CMK (cell line): ENCODE results near the gene GPR15.

ENCODE experiments used
- DNase-seq: peaks from one replicate; pipeline ENCODE4 v3.0.0-alpha.2; 2010; ENCODE audit warnings: low read depth

GPR15 gene

DNA sequence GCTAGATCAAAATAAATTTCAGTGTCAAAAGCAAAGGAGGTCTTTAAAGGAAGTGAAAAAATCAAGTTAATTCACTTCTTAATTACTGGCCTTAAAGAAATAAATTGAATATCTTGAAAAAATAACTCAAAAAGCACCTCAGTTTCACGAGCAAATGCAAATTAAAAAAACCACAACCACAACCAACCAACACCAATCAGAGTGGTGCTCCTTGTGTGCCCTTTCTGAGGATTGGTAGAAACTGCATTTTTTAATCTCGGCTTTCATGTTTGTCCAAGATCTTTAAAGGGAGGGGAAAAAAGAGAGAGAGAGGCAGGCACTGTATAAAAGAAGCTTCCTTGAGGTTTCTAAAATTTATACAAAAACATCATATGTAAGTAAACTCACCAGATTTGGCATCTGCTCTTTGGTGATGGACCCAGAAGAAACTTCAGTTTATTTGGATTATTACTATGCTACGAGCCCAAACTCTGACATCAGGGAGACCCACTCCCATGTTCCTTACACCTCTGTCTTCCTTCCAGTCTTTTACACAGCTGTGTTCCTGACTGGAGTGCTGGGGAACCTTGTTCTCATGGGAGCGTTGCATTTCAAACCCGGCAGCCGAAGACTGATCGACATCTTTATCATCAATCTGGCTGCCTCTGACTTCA is at the start of gene GPR15:
Gene GPR15, plus strand, starts transcription at position 357 of the 653 bp plus-strand sequence. Its CDS starts 56 bp downstream, at position 413.
- DNase-seq, result no peak

DNA sequence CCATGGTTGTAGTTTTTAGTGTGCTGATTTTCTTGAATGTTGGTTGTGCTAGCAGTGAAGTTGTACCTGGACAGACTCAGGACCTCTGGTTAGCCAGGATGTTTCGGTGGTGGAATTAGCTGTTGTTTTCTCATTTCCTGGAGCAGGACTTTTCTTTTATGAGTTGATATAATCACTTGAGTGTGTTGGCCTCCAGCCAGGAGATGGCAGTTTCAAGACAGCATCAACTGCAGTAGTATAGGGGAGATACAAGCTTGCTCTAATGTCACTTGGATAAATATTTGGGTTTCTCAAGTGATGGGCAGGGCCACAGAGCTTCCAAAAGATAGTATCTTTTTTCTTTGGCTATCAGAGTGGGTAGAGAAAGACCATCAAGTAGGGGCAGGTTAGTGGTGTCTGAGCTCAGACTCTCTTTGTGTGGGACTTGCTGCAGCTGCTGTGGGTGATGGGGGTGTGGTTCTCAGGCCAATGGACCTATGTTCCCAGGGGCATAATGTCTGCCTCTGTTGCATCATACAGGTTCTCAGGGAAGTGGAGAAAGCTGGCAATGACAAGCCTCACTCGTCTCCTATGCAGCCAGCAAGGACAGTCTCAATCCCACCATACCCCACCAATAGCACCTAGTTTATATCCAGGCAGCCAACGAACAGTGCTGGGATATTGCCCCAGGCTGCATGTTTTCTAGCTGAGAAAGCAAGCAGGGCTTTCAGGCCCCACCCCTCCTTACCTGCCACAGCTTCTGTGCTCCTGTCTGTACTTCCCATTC is 48.9 kb upstream of the GPR15 start:
- no peak for DNase-seq

DNA sequence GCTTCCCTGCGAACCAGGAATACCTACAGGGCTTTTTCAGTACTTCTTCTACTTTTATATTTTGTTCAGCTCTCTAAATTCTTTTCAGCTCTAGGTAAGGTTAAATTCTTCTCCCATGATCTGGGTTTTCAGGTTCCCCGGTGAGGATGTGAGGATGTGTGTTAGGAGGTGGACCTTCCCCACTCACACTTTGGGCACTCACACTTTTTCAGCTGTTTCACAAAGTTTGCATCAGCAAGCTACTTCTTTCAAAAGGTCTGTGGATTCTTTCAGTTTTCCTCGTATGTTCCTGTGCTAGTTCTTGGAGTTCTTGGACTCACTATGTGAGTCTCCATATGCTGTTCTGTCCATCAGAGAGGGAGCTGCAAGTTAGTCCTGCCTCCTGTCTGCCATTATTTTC is 48.2 kb upstream of the GPR15 start:
- no peak for DNase-seq

GRCh38 chr3:98497381-98497780 is 34.4 kb upstream of the GPR15 start, which contains the start of gene OR5K2:
Gene OR5K2 (plus strand): TSS chr3:98497681. CDS start chr3:98497681, 0 bp downstream.
- DNase-seq, result no peak

DNA sequence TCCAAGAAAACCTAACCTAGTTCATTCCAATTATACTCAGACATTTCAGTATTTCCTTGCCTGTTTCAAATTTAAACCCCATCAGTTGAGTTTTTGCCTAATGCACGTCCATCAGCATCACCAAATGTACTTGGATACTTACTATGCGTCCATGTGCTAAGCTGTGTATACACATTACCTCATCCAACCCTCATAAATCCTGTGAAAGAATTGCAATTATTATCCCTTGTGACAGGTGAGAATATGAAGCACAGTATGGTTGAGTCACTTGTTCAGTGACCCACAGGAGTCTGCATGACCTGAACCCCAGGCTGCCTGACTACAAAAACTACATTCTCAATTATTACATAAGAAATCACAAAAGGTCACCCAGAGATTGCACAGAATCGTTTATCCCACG is 31.8 kb upstream of the GPR15 start:
- DNase-seq, result no peak

GRCh38 chr3:98501270-98501669 is 30.5 kb upstream of the GPR15 start:
- DNase-seq, result no peak

GRCh38 chr3:98501863-98502576 is 29.8 kb upstream of the GPR15 start:
- no peak for DNase-seq

GRCh38 chr3:98504539-98504938 is 27.2 kb upstream of the GPR15 start:
- DNase-seq, result no peak

- DNase-seq, result no peak
Observed at GRCh38 chr3:98508582-98508981, 23.2 kb upstream of the GPR15 start.

DNA sequence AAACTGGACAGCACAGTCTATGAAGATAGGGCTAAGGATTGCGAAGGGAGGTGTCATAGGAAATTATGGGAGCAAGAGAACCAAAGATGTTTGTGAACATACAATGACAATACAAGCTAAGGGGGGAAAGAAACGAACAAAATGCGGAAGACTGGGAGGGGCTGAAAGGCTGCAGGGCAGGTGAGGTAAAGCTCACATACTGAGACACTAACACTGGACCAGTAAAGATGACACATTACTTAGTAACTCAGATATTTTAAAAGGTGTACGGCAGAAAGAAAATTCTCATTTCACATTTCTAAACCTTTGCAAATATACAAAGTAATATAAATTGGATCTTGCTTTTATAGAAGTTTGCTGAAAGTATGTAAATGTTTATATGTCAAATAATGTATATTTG is 19.2 kb upstream of the GPR15 start:
- DNase-seq, result no peak

- no peak for DNase-seq
Observed at GRCh38 chr3:98513091-98513511, 18.7 kb upstream of the GPR15 start.

DNA sequence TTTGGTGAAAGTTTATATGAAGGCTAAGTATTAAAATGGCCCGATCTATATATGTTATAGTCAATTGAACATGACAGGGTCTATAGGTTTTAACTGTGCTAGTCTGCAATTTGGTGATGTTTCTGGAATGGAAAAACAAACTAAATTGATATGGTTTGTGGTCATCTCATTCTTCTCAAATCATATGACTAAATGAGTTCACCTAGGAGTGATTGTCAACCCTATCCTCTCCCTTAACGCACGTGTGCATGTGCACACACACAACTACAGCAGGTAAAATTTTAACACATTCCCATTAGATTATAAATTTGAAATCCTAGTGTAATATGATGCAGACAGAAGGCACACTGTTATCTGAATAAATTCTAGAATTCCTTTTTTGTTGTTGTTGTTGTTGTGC is 18.0 kb upstream of the GPR15 start:
- no peak for DNase-seq

DNA sequence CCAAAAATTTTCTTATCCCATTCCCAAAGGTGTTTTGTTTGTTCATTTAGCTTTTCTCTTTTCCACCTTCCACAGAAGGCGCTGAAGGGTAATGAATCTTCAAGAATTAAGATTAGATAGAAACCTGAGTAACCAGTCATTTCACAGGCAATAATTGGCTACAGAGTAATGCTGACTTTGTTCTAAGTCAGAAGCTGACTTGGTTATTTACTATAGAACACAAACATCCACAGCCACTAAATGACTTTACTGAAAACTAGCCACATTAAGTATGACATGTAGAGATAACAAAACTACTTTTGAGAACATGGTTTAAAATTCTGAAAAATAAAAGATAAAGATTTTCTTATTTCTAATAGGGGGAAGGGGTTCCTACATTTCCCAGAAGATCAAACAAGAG is 16.8 kb upstream of the GPR15 start:
- no peak for DNase-seq

- DNase-seq, result no peak
Observed at GRCh38 chr3:98518816-98519215, 13.0 kb upstream of the GPR15 start.

DNA sequence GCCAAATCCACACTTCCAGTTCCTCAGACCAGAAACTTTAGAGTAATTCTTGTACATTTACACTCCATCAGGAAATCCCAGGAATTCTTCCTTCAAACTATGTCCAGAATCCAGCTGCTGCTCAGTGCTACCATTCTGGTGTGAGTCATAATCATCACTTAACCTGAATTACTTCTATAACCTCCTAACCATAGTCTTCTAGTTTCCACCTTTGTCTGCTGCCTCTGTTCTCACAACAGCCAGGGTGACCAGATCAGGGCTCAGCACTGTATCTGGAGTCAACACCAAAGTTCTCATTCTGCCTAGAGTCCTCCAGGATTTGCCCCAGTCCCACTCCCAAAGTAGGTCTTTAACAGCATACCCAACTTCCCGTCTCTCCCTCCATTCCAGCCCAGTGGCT is 12.4 kb upstream of the GPR15 start:
- no peak for DNase-seq

DNA sequence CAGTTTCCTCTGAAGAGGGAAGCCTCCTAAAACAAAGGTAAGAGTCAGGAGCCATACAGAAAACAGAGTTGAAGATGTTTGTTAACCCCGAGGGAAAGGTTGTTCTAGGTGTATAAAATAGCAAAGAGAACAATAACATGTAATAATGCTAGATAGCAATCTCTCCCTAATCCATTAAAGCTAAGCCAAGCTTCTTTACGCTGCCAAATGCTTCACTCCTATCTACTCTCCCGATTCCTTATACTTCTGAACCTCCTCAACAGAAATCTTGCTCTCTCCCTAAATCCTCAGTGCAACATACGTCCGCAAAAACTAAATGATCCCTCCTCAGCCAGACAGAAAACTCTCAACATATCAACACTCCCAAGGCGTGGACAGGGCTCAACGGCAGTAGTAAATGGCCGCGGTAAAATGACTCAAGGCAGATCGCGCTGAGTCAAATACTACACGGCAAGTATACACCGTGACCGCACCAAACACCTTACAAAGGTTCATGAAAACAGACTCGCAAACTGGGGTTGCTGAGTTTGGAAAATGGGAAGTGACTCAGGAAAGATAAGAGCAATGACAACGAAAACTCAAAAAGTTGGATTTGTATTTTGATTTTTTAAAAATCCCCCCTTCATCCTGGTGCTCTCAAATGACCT is 9.8 kb upstream of the GPR15 start:
- DNase-seq, result no peak

GRCh38 chr3:98522544-98523281 is 9.1 kb upstream of the GPR15 start, which contains the start of gene CLDND1:
Gene CLDND1 (minus strand): TSS chr3:98522902. CDS start chr3:98521424, 1,478 bp downstream.
- DNase-seq, result peak; percentile 77

DNA sequence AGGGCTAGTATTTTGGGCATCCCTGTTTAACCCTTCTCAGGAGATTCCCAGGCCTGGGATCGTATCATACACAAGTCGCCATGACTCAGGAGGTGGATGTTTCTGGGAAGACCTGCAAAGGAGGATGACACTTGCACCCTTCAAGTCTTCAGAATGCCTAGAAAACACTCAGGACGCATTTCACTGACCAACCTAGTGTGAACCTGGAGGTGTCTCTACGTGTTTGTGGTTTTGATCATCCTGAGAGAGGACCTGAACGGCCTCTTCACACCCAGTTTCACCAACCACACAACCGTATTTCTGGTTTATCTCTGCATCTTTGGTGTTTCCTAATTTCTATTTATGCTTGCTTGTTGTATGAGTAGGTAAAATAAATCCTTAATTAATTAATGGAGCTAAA is 6.3 kb upstream of the GPR15 start:
- no peak for DNase-seq

- DNase-seq, result no peak
Observed at GRCh38 chr3:98528474-98529346, 3.1 kb upstream of the GPR15 start.

DNA sequence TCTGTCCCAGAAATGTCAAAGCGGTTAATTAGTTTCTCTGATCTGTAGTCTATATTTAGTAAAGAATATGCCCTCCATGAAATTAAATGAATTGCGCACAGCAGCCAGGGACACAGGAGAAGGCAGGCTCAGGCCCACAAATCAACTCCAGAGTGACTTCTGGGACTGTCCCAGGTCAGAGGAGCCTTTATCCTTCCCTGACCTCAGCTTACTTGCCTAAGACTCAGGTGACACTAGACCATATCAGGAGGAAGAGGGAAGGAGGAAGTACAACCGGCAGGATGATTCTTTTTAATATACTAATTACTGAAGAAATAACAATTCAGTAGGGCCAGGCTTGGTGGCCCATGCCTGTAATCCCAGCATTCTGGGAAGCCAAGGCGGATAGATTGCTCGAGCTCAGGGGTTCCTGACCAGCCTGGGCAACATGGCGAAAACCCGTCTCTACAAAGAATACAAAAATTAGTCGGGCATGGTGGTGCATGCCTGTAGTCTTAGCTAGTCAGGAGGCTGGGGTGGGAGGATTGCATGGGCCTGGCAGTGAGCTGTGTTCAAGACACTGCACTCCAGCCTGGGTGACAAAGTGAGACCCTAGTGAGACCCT is 1.8 kb upstream of the GPR15 start:
- no peak for DNase-seq
